NOMO-1 treated with dmso at 0.1 percent for 144 hours (cell line): ENCODE data around the gene ARHGAP24.
A peak's percentile ranks its signal among the peaks of the same experiment; 100 is the strongest.

Experiments
- DNase-seq: peaks from one replicate; lab custom pipeline; 2025; ENCODE audit not compliant: unreplicated experiment; lab: John Stamatoyannopoulos, UW

ARHGAP24 gene

GRCh38 chr4:85684676-85685075, 209.7 kb downstream of the ARHGAP24 start:
- no peak for DNase-seq

GRCh38 chr4:85686398-85686797, 211.4 kb downstream of the ARHGAP24 start:
- DNase-seq = no peak

GRCh38 chr4:85688055-85688740, 213.2 kb downstream of the ARHGAP24 start:
- no peak for DNase-seq

GRCh38 chr4:85696661-85697060, 221.7 kb downstream of the ARHGAP24 start:
- no peak for DNase-seq

- DNase-seq = no peak
Observed at GRCh38 chr4:85697854-85698253, 222.9 kb downstream of the ARHGAP24 start.

- DNase-seq = no peak
Observed at GRCh38 chr4:85700362-85700761, 225.4 kb downstream of the ARHGAP24 start.

GRCh38 chr4:85701861-85702321, 226.9 kb downstream of the ARHGAP24 start:
- DNase-seq = peak; percentile 64

- no peak for DNase-seq
Observed at GRCh38 chr4:85703096-85703495, 228.1 kb downstream of the ARHGAP24 start.

- DNase-seq = peak; percentile 32
Observed at GRCh38 chr4:85707611-85708010, 232.7 kb downstream of the ARHGAP24 start.

- no peak for DNase-seq
Observed at GRCh38 chr4:85708468-85708867, 233.5 kb downstream of the ARHGAP24 start.

GRCh38 chr4:85713005-85713404, 238.1 kb downstream of the ARHGAP24 start:
- no peak for DNase-seq

GRCh38 chr4:85715991-85716737, 241.2 kb downstream of the ARHGAP24 start:
- DNase-seq = no peak

GRCh38 chr4:85717351-85717750, 242.4 kb downstream of the ARHGAP24 start:
- no peak for DNase-seq

- DNase-seq = no peak
Observed at GRCh38 chr4:85717847-85718246, 242.9 kb downstream of the ARHGAP24 start.

GRCh38 chr4:85720735-85721134, 245.8 kb downstream of the ARHGAP24 start:
- DNase-seq = no peak

GRCh38 chr4:85722401-85722800, 247.5 kb downstream of the ARHGAP24 start:
- no peak for DNase-seq

- no peak for DNase-seq
Observed at GRCh38 chr4:85722807-85723206, 247.9 kb downstream of the ARHGAP24 start.

- DNase-seq = no peak
Observed at GRCh38 chr4:85724791-85725563, 250.0 kb downstream of the ARHGAP24 start.

GRCh38 chr4:85725721-85726170, 250.8 kb downstream of the ARHGAP24 start:
- peak; percentile 75 for DNase-seq

- no peak for DNase-seq
Observed at GRCh38 chr4:85726555-85726954, 251.6 kb downstream of the ARHGAP24 start.

- DNase-seq = no peak
Observed at GRCh38 chr4:85728464-85728863, 253.5 kb downstream of the ARHGAP24 start.

GRCh38 chr4:85732124-85732523, 257.2 kb downstream of the ARHGAP24 start:
- no peak for DNase-seq
